Pancreas (tissue), 10 donors: Measurements from ENCODE around the gene FBXO5. TPM values are rescaled to one million over a fixed set of nuclear protein-coding genes. Genes with fewer than 3 reads are reported as not detected.
A peak's percentile ranks its signal among the peaks of the same experiment; 100 is the strongest.

Source experiments
- ATAC-seq, 4 donors: fragments of 200-7000 bp; cut with Tn5 transposase; one replicate each; pipeline versions ENCODE4 v1.8.0 to v1.9.1; 2020; ENCODE audit warnings: mild to moderate bottlenecking in 4 of 4, moderate library complexity in 4 of 4
- DNase-seq, 6 donors: peaks; one replicate each; pipeline ENCODE4 v3.0.0-alpha.2; 2020
- FAIRE-seq: peaks from 2 replicates; lab custom pipeline; 2012; peaks lifted over from hg19 to GRCh38; lab: Jason Lieb, UNC
- H3K27ac ChIP-seq, 4 donors: fragments of 200-600 bp; sonication (generic); 1 replicate in 3 of 4; 2 replicates in 1 of 4; pipeline versions ENCODE4 v1.5.0 to v1.8.0; 2020
- H3K27me3 ChIP-seq, 4 donors: fragments of 200-600 bp; one replicate each; pipeline ENCODE4 v1.8.0; 2021
- H3K36me3 ChIP-seq, 3 donors: fragments of 200-600 bp; sonication (generic) in 1 of 3; one replicate each; pipeline versions ENCODE4 v1.5.0 to v1.8.0; 2020 to 2021
- H3K4me1 ChIP-seq, 3 donors: fragments of 200-600 bp; one replicate each; pipeline ENCODE4 v1.8.0; 2021
- H3K4me3 ChIP-seq, 4 donors: fragments of 200-600 bp; sonication (generic) in 2 of 4; one replicate each; pipeline versions ENCODE4 v1.5.0 to v1.8.0; 2020 to 2021
- H3K9me3 ChIP-seq, 4 donors: fragments of 200-600 bp; one replicate each; pipeline ENCODE4 v1.8.0; 2021
- WGBS, 2 donors: extraction: QIAGEN DNeasy Blood & Tissue Kit; methylation state at CpG; one replicate each; pipeline ENCODE4 v1.1.7; 2013; 5-methylcytosine and 5-hydroxymethylcytosine counted together
- intact Hi-C, 3 donors: fragments of 100-400 bp; cut with DNase I; formaldehyde crosslinking; loops; one replicate each; pipeline versions ENCODE4 v1.11.1 to v1.14.2; 2022
- polyA plus RNA-seq, 2 donors: library from polyadenylated mRNA; stranded (reverse); fragments of 200-250 nt; gene quantifications; one replicate each; pipeline ENCODE4 v1.2.3, GENCODE V29; 2013
- total RNA-seq, 6 donors: library from RNA; stranded (reverse); fragmentation: NEBNext Ultra II Directional in 4 of 6; extraction: Animal tissue kit (Norgen Biotek cat#: 25700) in 4 of 6; gene quantifications; one replicate each; pipeline versions ENCODE4 v1.2.1 to v1.2.4, GENCODE V29; 2021 to 2023
- TF ChIP-seq, protein P1 (sequence below), 4 donors: fragments of 200-600 bp; sonication (generic) in 3 of 4; IDR thresholded peaks; one replicate each; pipeline versions ENCODE4 v1.5.0 to v1.8.0; 2021; ENCODE audit warnings: antibody characterized with exemption in 4 of 4
- donor health status: healthy with polysubstance abuse.
- donor health status: DM: no; HTN: no; CAD: no; lungs with moderate emphysema.
- donor health status: DM: no; HTN: no; CAD: no.
- donor health status: control.
- donor health status: control.
- donor health status: Bipolar disorder and iron deficiency.
- donor health status: DM: yes; HTN: yes; CAD: no.
- donor health status: DM: no; HTN: no; CAD: no.
- donor health status: DM: no; HTN: no; CAD: no.
- donor health status: DM: yes; HTN: yes; CAD: no.

The FBXO5 gene
- total and polyA plus RNA-seq, 8 donors: 0.57 to 3.2 (median 1.5) TPM

GRCh38 chr6:152948150-152948768 lies 34.6 kb downstream of the FBXO5 start:
- no peaks in the 10 kb centered on the region for H3K36me3 ChIP-seq
- H3K4me1 ChIP-seq: no peaks in the 10 kb centered on the region
- no peak overlapping the region for H3K4me3 ChIP-seq
- no peak overlapping the region for H3K27ac ChIP-seq
- WGBS, 2 donors: 15 to 16% methylated on average over 9 of the region's 9 CpGs
- H3K9me3 ChIP-seq: no peaks in the 10 kb centered on the region
- peak; percentile 58 to 84 (median 78) for ATAC-seq
- DNase-seq: no peak
- H3K27me3 ChIP-seq: peaks cover 0 to 12% (median 0%) of the 10 kb centered on the region in 4 donors
- FAIRE-seq: no peak
- intact Hi-C loops: no loop called here
- TF ChIP-seq, protein P1, sequence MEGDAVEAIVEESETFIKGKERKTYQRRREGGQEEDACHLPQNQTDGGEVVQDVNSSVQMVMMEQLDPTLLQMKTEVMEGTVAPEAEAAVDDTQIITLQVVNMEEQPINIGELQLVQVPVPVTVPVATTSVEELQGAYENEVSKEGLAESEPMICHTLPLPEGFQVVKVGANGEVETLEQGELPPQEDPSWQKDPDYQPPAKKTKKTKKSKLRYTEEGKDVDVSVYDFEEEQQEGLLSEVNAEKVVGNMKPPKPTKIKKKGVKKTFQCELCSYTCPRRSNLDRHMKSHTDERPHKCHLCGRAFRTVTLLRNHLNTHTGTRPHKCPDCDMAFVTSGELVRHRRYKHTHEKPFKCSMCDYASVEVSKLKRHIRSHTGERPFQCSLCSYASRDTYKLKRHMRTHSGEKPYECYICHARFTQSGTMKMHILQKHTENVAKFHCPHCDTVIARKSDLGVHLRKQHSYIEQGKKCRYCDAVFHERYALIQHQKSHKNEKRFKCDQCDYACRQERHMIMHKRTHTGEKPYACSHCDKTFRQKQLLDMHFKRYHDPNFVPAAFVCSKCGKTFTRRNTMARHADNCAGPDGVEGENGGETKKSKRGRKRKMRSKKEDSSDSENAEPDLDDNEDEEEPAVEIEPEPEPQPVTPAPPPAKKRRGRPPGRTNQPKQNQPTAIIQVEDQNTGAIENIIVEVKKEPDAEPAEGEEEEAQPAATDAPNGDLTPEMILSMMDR (IDR thresholded peaks at IDR 0.05): peak; percentile 20 to 39 (median 32)

DNA sequence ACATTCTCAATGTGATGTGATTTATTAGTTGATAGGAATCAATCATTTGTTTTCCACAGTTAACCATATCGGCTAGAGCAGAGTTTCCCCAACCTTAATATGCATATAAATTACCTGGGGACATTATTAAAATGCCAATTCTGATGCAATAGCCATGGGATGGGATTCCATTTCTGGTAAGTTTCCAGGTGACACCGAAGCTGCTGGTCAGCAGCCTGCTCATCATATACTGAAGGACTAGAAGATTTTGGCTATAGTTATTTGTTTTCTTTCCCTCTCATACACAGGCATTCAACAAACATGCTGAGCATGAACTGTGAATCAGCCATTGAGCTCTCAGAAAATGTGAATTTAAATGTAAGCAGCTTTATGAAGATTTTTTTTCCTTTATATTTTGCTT lies 35.8 kb downstream of the FBXO5 start:
- TF ChIP-seq, protein P1 (IDR thresholded peaks at IDR 0.05): no peak
- 38 to 40% methylated on average over 2 of the region's 2 CpGs for WGBS, 2 donors
- peaks cover 0 to 13% (median 0%) of the 10 kb centered on the region in 4 donors for H3K27me3 ChIP-seq
- DNase-seq (no peak), ATAC-seq (no peak), FAIRE-seq (no peak)
- H3K36me3 ChIP-seq: no peaks in the 10 kb centered on the region
- H3K9me3 ChIP-seq: no peaks in the 10 kb centered on the region
- no peak overlapping the region for H3K4me3 ChIP-seq
- H3K27ac ChIP-seq: no peak overlapping the region
- no peaks in the 10 kb centered on the region for H3K4me1 ChIP-seq
- intact Hi-C loops: no loop called here

- DNase-seq (no peak), FAIRE-seq (no peak), ATAC-seq (no peak)
- no peak overlapping the region for H3K4me3 ChIP-seq
- no peaks in the 10 kb centered on the region for H3K9me3 ChIP-seq
- H3K27ac ChIP-seq: no peak overlapping the region
- intact Hi-C loops: no loop called here
- WGBS, 2 donors: 65 to 77% methylated on average over 3 of the region's 3 CpGs
- H3K4me1 ChIP-seq: no peaks in the 10 kb centered on the region
- peaks cover 0 to 13% (median 0%) of the 10 kb centered on the region in 4 donors for H3K27me3 ChIP-seq
- no peaks in the 10 kb centered on the region for H3K36me3 ChIP-seq
- TF ChIP-seq, protein P1 (IDR thresholded peaks at IDR 0.05): no peak
Observed at GRCh38 chr6:152946484-152946883, 36.4 kb downstream of the FBXO5 start.

DNA sequence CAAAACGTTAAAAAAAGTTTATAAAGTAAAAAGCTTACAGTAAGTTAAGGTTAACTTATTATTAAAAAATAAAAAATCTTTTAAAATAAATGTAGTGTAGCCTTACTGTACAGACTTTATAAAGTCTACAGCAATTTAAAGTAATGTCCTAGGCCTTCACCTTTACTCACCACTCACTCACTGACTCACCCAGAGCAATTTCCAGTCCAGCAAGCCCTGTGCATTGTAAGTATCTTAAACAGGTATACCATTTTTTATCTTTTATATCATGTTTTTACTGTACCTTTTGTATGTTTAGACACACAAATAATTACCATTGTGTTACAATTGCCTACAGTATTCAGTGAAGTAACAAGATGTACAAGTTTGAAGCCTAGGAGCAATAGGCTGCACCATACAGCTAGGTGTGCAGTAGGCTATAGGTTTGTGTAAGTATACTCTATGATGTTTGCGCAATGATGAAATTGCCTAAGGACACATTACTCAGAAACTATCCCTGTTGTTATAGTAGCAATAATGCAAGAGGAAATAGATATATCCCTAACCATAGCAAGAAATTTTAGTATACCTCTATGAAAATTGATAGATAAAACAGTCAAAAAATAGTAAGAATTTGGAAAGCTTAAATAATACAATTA lies 39.5 kb downstream of the FBXO5 start:
- no peak for ATAC-seq
- TF ChIP-seq, protein P1 (IDR thresholded peaks at IDR 0.05): no peak
- Histone ChIP-seq H3K4me1 (no peaks in the 10 kb centered on the region), H3K36me3 (no peaks in the 10 kb centered on the region), H3K27ac (no peak overlapping the region), H3K27me3 (peaks cover 0 to 13% (median 0%) of the 10 kb centered on the region in 4 donors), H3K9me3 (no peaks in the 10 kb centered on the region), H3K4me3 (no peak overlapping the region)
- WGBS, 2 donors: 70 to 84% methylated on average over 2 of the region's 2 CpGs
- DNase-seq: no peak
- FAIRE-seq: no peak
- intact Hi-C loops: no loop called here
